GM23248 (cell line): Measurements from ENCODE around the gene PPY. TPM values are rescaled to one million over a fixed set of nuclear protein-coding genes. Genes with fewer than 3 reads are reported as not detected.

ENCODE experiments used
- DNase-seq: peaks from one replicate; pipeline ENCODE4 v3.0.0-alpha.2; 2015
- H2AFZ ChIP-seq: fragments of 200-600 bp; sonication (generic); 2 replicates; pipeline ENCODE4 v1.6.1; 2016; ENCODE audit warnings: antibody characterized with exemption
- H3F3A ChIP-seq: fragments of 200-600 bp; sonication (generic); 2 replicates; pipeline ENCODE4 v1.6.1; 2016; ENCODE audit warnings: mild to moderate bottlenecking, antibody characterized with exemption, mixed run types; ENCODE audit not compliant: insufficient read depth
- H3K27ac ChIP-seq: fragments of 200-600 bp; sonication (generic); 2 replicates; pipeline ENCODE4 v1.5.1; 2016; ENCODE audit warnings: mild to moderate bottlenecking
- H3K27me3 ChIP-seq: fragments of 200-600 bp; sonication (generic); replicated peaks from 2 replicates; pipeline ENCODE4 v1.6.1; 2016; ENCODE audit warnings: mild to moderate bottlenecking; ENCODE audit not compliant: insufficient read depth
- H3K36me3 ChIP-seq: fragments of 200-600 bp; sonication (generic); 2 replicates; pipeline ENCODE4 v1.6.1; 2016; ENCODE audit warnings: low read depth, mild to moderate bottlenecking
- H3K4me1 ChIP-seq: fragments of 200-600 bp; sonication (generic); 2 replicates; pipeline ENCODE4 v1.6.1; 2016; ENCODE audit warnings: mild to moderate bottlenecking; ENCODE audit not compliant: insufficient read depth
- H3K4me2 ChIP-seq: fragments of 200-600 bp; sonication (generic); one replicate; pipeline ENCODE4 v1.6.1; 2016; ENCODE audit warnings: mild to moderate bottlenecking; ENCODE audit not compliant: unreplicated experiment
- H3K4me3 ChIP-seq: fragments of 200-600 bp; sonication (generic); 2 replicates; pipeline ENCODE4 v1.5.1; 2016; ENCODE audit warnings: mild to moderate bottlenecking
- H3K79me2 ChIP-seq: fragments of 200-600 bp; sonication (generic); 2 replicates; pipeline ENCODE4 v1.6.1; 2016; ENCODE audit warnings: mild to moderate bottlenecking; ENCODE audit not compliant: insufficient read depth
- H3K9ac ChIP-seq: fragments of 200-600 bp; sonication (generic); 2 replicates; pipeline ENCODE4 v1.6.1; 2016; ENCODE audit warnings: mild to moderate bottlenecking
- H3K9me2 ChIP-seq: fragments of 200-600 bp; sonication (generic); 2 replicates; pipeline ENCODE4 v1.6.1; 2016; ENCODE audit warnings: mixed run types, mild to moderate bottlenecking, moderate library complexity; ENCODE audit not compliant: insufficient read depth
- H3K9me3 ChIP-seq: fragments of 200-600 bp; sonication (generic); one replicate; pipeline ENCODE4 v1.6.1; 2017; ENCODE audit warnings: low read depth
- H4K20me1 ChIP-seq: fragments of 200-600 bp; sonication (generic); 2 replicates; pipeline ENCODE4 v1.6.0; 2016; ENCODE audit not compliant: insufficient read depth
- EZH2 ChIP-seq: fragments of 200-600 bp; sonication (generic); IDR thresholded peaks from 2 replicates; pipeline ENCODE4 v1.6.1; 2018; ENCODE audit warnings: antibody characterized with exemption, mild to moderate bottlenecking; ENCODE audit not compliant: insufficient read depth, poor library complexity, severe bottlenecking
- EZH2phosphoT487 ChIP-seq: fragments of 200-600 bp; sonication (generic); IDR thresholded peaks from 2 replicates; pipeline ENCODE4 v1.6.1; 2018; ENCODE audit warnings: antibody characterized with exemption, moderate library complexity, mild to moderate bottlenecking, low read depth; ENCODE audit not compliant: insufficient read depth
- WGBS, 2 experiments: methylation state at CpG; one replicate each; pipeline ENCODE4 v1.1.6; 2015 to 2017; ENCODE audit warnings: low lambda C conversion rate in 2 of 2, low coverage in 1 of 2; ENCODE audit errors: missing lambda C conversion rate in 2 of 2; 5-methylcytosine and 5-hydroxymethylcytosine counted together
- in situ Hi-C: fragments of 300-500 bp; cut with MboI; formaldehyde crosslinking; loops from 2 replicates; pipeline ENCODE4 v1.15.0; 2020
- polyA plus RNA-seq: library from polyadenylated mRNA; unstranded; fragments of >200 nt; fragmentation: Nextera tagmentation; extraction: Ambion mirVana; gene quantifications from 2 replicates; pipeline ENCODE4 v1.2.1, GENCODE V29; 2016
- total RNA-seq: library from RNA; depleted of rRNA; stranded (reverse); fragments of >200 nt; shearing (Covaris generic); gene quantifications from 2 replicates; pipeline ENCODE4 v1.2.3, GENCODE V29; 2014

The PPY gene
- total and polyA plus RNA-seq, 2 experiments from 2014 or later = not detected

DNA sequence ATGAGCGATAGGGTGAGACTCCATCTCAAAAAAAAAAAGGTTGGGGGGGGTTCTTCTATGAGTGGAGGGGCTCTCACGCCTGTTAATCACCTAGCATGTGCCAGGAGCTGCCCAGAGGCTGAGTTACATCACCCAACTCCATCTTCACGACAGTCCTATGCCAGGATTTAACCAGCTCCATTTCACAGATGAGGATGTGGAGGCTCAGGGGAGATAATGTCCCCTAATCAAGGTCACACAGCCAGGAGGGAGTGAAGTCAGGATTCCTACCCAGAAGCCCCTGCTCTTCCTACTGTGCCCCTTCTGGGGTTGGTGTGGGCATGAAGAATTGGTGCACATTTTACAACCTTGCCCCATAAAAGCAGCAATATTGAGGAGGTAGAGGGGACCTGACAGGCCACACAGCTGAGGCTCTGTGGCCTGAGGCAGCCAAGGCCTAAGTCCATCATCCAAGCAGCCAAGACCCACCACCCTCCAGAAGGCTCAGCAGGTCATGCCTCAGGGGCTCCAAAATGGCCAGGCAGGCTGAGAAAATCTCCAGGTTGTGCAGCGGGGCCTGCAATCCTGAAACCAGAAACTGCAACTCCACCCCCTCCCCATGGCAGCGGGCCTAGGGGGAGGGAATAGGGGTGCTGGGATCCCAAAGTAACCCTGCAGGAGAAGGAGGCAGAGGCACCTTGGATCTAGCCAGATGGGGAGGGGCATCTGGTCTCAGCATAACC lies 6.9 kb downstream of the PPY start:
- Histone ChIP-seq H3K4me3 (no peak overlapping the region), H3K27ac (no peak overlapping the region), H3K9me3 (no peaks in the 10 kb centered on the region), H2AFZ (no peak overlapping the region), H3F3A (no peaks in the 10 kb centered on the region; the same call in 1 of the 2 replicates), H4K20me1 (no peaks in the 10 kb centered on the region), H3K4me2 (no peak overlapping the region), H3K9ac (no peak overlapping the region), H3K79me2 (no peaks in the 10 kb centered on the region), H3K9me2 (no peaks in the 10 kb centered on the region), H3K36me3 (no peaks in the 10 kb centered on the region), H3K4me1 (peaks cover 18% of the 10 kb centered on the region), H3K27me3 (no peaks in the 10 kb centered on the region)
- TF ChIP-seq EZH2phosphoT487 = no peak
- TF ChIP-seq EZH2 = no peak
- whole genome bisulfite sequencing, 2 experiments = 87 to 91% methylated on average over 5 of the region's 5 CpGs
- DNase-seq = no peak
- in situ Hi-C loops = no loop called here

GRCh38 chr17:43932923-43933322 lies 9.4 kb downstream of the PPY start:
- Histone ChIP-seq H3K79me2 (no peaks in the 10 kb centered on the region), H3K4me2 (no peak overlapping the region), H3K9ac (no peak overlapping the region), H3F3A (no peaks in the 10 kb centered on the region; the same call in 1 of the 2 replicates), H3K27ac (no peak overlapping the region), H3K36me3 (no peaks in the 10 kb centered on the region), H3K9me3 (no peaks in the 10 kb centered on the region), H4K20me1 (no peaks in the 10 kb centered on the region), H3K9me2 (no peaks in the 10 kb centered on the region), H3K4me1 (peaks cover 17% of the 10 kb centered on the region), H3K27me3 (no peaks in the 10 kb centered on the region), H3K4me3 (no peak overlapping the region), H2AFZ (no peak overlapping the region)
- no peak for DNase-seq
- TF ChIP-seq EZH2 = no peak
- TF ChIP-seq EZH2phosphoT487 = no peak
- in situ Hi-C loops = no loop called here
- 92 to 97% methylated on average over 4 of the region's 4 CpGs for whole genome bisulfite sequencing, 2 experiments

GRCh38 chr17:43932357-43932756 lies 9.9 kb downstream of the PPY start:
- H3K27ac ChIP-seq = no peak overlapping the region
- no peak overlapping the region for H3K4me2 ChIP-seq
- H3K4me1 ChIP-seq = peaks cover 14% of the 10 kb centered on the region
- no peaks in the 10 kb centered on the region for H3K9me3 ChIP-seq
- H3K27me3 ChIP-seq = 0 out of 2 replicates have a peak, but pooled peaks cover 4% of the 10 kb centered on the region
- DNase-seq = no peak
- H3K36me3 ChIP-seq = no peaks in the 10 kb centered on the region
- WGBS, 2 experiments = 72 to 79% methylated on average over 9 to 10 of the region's 10 CpGs
- no peaks in the 10 kb centered on the region for H3K79me2 ChIP-seq
- H3K9me2 ChIP-seq = no peaks in the 10 kb centered on the region
- in situ Hi-C loops = no loop called here
- no peak overlapping the region for H3K4me3 ChIP-seq
- no peak for TF ChIP-seq EZH2
- TF ChIP-seq EZH2phosphoT487 = no peak
- no peaks in the 10 kb centered on the region; the same call in 1 of the 2 replicates for H3F3A ChIP-seq
- H3K9ac ChIP-seq = no peak overlapping the region
- no peaks in the 10 kb centered on the region for H4K20me1 ChIP-seq
- H2AFZ ChIP-seq = no peak overlapping the region

GRCh38 chr17:43931062-43931571 lies 11.2 kb downstream of the PPY start:
- H3K9me2 ChIP-seq = no peaks in the 10 kb centered on the region
- H3K4me1 ChIP-seq = peaks cover 5% of the 10 kb centered on the region
- DNase-seq = no peak
- in situ Hi-C loops = no loop called here
- no peak overlapping the region for H2AFZ ChIP-seq
- H4K20me1 ChIP-seq = no peaks in the 10 kb centered on the region
- H3K4me3 ChIP-seq = no peak overlapping the region
- TF ChIP-seq EZH2phosphoT487 = no peak
- TF ChIP-seq EZH2 = no peak
- no peaks in the 10 kb centered on the region for H3K9me3 ChIP-seq
- no peaks in the 10 kb centered on the region for H3K79me2 ChIP-seq
- H3K9ac ChIP-seq = no peak overlapping the region
- no peaks in the 10 kb centered on the region for H3K36me3 ChIP-seq
- no peak overlapping the region for H3K27ac ChIP-seq
- no peaks in the 10 kb centered on the region for H3F3A ChIP-seq
- WGBS, 2 experiments = 73 to 74% methylated on average over 5 of the region's 5 CpGs
- H3K4me2 ChIP-seq = no peak overlapping the region
- H3K27me3 ChIP-seq = peaks cover 17% of the 10 kb centered on the region; the same call in 1 of the 2 replicates
